Testis (tissue), 2 donors: ENCODE data around the gene DHRS4L2.
"Not testable (repeated sequence)": the region's sequence is repeated elsewhere in the genome, so short reads cannot be mapped to it uniquely, and the experiment has no call there.

Experiments used
- CTCF ChIP-seq, 3 experiments: fragments of 450-650 bp in 2 of 3; fragments of 200-600 bp in 1 of 3; sonication (generic) in 1 of 3; IDR thresholded peaks; one replicate each; pipeline ENCODE4 v1.5.1; 2016 to 2019; ENCODE audit warnings: antibody characterized with exemption in 3 of 3, mild to moderate bottlenecking in 2 of 3, moderate library complexity in 1 of 3
- POLR2A ChIP-seq: fragments of 450-650 bp; IDR thresholded peaks from one replicate; pipeline ENCODE4 v1.6.1; 2017; ENCODE audit warnings: antibody characterized with exemption, mild to moderate bottlenecking, moderate library complexity

- TF ChIP-seq CTCF (IDR thresholded peaks at IDR 0.05); POLR2A: not testable (repeated sequence)
Observed at GRCh38 chr14:23957913-23958569, 30.7 kb upstream of the DHRS4L2 start.
